HEK293T (cell line): ENCODE data around the gene SH2D4B.

Experiments used
- FOXK2 ChIP-seq: fragments of 450-650 bp; IDR thresholded peaks from 2 replicates; pipeline ENCODE4 v1.6.1; 2016; ENCODE audit warnings: mild to moderate bottlenecking
- HDGF ChIP-seq: fragments of 450-650 bp; IDR thresholded peaks from 2 replicates; pipeline ENCODE4 v1.6.1; 2017; ENCODE audit warnings: antibody characterized with exemption, borderline replicate concordance
- L3MBTL2 ChIP-seq: fragments of 450-650 bp; conservative IDR thresholded peaks from 2 replicates; pipeline ENCODE4 v1.6.1; 2016; ENCODE audit warnings: mild to moderate bottlenecking
- NFRKB ChIP-seq: fragments of 450-650 bp; IDR thresholded peaks from 2 replicates; pipeline ENCODE4 v1.6.1; 2016; ENCODE audit warnings: mild to moderate bottlenecking, moderate library complexity
- SP1 ChIP-seq: fragments of 450-650 bp; IDR thresholded peaks from 2 replicates; pipeline ENCODE4 v1.6.1; 2017
- SUZ12 ChIP-seq: fragments of 450-650 bp; IDR thresholded peaks from 2 replicates; pipeline ENCODE4 v1.6.1; 2016; ENCODE audit warnings: mild to moderate bottlenecking

DNA sequence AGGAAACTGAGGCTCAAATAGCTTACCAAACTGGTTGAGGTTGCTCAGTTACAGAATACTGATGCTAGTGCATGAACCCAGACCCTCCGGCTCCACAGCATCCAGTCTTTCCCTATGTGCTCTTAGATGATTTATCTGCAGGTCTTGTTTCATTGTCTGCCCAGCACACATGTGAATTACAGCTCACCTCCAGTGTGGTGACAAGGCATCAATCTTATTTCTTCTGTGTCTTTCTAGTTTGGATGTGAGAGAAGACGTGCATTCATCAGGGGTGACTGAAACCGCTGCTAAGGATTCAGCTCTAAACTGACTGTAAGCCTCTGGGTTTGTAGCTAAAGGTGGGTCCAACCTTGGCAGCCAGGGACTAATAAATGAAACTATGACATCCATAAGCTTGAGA, 123.8 kb downstream of the SH2D4B start:
- TF ChIP-seq FOXK2, result no peak
- no peak for TF ChIP-seq HDGF
- TF ChIP-seq SP1, result no peak
- no peak for TF ChIP-seq NFRKB
- TF ChIP-seq SUZ12, result no peak
- TF ChIP-seq L3MBTL2, result no peak
